ENCODE data around the gene SH2D3C.

SH2D3C gene

DNA sequence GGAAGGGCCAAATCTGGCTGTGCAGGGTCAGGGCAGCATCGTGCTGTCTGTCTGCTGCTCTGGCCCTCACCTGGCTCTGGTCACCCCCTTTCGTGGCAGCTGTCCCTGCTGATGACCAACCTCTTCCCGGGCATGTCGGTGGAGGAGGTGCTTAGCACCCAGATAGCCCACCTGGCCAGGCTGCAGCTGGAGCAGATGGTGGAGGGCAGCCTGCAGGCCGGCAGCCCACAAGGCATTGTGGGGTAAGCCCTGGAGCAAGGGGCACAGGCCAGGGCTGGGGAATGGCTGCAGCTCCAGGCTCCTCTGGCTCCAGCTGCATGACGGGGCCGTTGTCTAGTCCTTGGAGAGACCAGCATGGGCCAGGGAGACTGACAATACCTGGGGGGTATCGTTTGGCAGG, 51.6 kb downstream of the SH2D3C start:
- ATAC-seq = no peak
- TF ChIP-seq ZC3H10 (CRISPR knock-in tag; IDR thresholded peaks at IDR 0.05) (no peak), ZFP3 (CRISPR knock-in tag; IDR thresholded peaks at IDR 0.05) (no peak), BACH2 (CRISPR knock-in tag; IDR thresholded peaks at IDR 0.05; ENCODE audit: borderline replicate concordance) (no peak), ESRRG (CRISPR knock-in tag; IDR thresholded peaks at IDR 0.05) (no peak), CSRNP3 (CRISPR knock-in tag; IDR thresholded peaks at IDR 0.05) (no peak), PPARA (CRISPR knock-in tag; IDR thresholded peaks at IDR 0.05; ENCODE audit: borderline replicate concordance) (no peak), TCF4 (CRISPR knock-in tag; IDR thresholded peaks at IDR 0.05; ENCODE audit: borderline replicate concordance) (no peak), POU6F1 (CRISPR knock-in tag; IDR thresholded peaks at IDR 0.05; ENCODE audit: borderline replicate concordance, low read depth) (no peak), ZNF70 (CRISPR knock-in tag; IDR thresholded peaks at IDR 0.05) (no peak), ZFP30 (CRISPR knock-in tag; IDR thresholded peaks at IDR 0.05) (no peak), ARNTL (CRISPR knock-in tag; IDR thresholded peaks at IDR 0.05; ENCODE audit: borderline replicate concordance, low read depth) (no peak), RARB (CRISPR knock-in tag; IDR thresholded peaks at IDR 0.05) (no peak), PATZ1 (CRISPR knock-in tag; IDR thresholded peaks at IDR 0.05; ENCODE audit: borderline replicate concordance) (no peak), OSR1 (CRISPR knock-in tag; IDR thresholded peaks at IDR 0.05) (no peak), CSDC2 (CRISPR knock-in tag; IDR thresholded peaks at IDR 0.05) (no peak), ZNF8 (CRISPR knock-in tag; IDR thresholded peaks at IDR 0.05) (no peak), ISL1 (CRISPR knock-in tag; IDR thresholded peaks at IDR 0.05) (no peak), ZNF565 (CRISPR knock-in tag; conservative IDR thresholded peaks at IDR 0.05; ENCODE audit: low read depth) (no peak)
- TF ChIP-seq, protein P1, sequence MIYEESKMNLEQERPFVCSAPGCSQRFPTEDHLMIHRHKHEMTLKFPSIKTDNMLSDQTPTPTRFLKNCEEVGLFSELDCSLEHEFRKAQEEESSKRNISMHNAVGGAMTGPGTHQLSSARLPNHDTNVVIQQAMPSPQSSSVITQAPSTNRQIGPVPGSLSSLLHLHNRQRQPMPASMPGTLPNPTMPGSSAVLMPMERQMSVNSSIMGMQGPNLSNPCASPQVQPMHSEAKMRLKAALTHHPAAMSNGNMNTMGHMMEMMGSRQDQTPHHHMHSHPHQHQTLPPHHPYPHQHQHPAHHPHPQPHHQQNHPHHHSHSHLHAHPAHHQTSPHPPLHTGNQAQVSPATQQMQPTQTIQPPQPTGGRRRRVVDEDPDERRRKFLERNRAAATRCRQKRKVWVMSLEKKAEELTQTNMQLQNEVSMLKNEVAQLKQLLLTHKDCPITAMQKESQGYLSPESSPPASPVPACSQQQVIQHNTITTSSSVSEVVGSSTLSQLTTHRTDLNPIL (CRISPR knock-in tag; IDR thresholded peaks at IDR 0.05; ENCODE audit: low read depth) = no peak
- TF ChIP-seq, protein P2, sequence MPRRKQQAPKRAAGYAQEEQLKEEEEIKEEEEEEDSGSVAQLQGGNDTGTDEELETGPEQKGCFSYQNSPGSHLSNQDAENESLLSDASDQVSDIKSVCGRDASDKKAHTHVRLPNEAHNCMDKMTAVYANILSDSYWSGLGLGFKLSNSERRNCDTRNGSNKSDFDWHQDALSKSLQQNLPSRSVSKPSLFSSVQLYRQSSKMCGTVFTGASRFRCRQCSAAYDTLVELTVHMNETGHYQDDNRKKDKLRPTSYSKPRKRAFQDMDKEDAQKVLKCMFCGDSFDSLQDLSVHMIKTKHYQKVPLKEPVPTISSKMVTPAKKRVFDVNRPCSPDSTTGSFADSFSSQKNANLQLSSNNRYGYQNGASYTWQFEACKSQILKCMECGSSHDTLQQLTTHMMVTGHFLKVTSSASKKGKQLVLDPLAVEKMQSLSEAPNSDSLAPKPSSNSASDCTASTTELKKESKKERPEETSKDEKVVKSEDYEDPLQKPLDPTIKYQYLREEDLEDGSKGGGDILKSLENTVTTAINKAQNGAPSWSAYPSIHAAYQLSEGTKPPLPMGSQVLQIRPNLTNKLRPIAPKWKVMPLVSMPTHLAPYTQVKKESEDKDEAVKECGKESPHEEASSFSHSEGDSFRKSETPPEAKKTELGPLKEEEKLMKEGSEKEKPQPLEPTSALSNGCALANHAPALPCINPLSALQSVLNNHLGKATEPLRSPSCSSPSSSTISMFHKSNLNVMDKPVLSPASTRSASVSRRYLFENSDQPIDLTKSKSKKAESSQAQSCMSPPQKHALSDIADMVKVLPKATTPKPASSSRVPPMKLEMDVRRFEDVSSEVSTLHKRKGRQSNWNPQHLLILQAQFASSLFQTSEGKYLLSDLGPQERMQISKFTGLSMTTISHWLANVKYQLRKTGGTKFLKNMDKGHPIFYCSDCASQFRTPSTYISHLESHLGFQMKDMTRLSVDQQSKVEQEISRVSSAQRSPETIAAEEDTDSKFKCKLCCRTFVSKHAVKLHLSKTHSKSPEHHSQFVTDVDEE (CRISPR knock-in tag; IDR thresholded peaks at IDR 0.05) = no peak

GRCh38 chr9:127724012-127724411, 54.5 kb downstream of the SH2D3C start:
- TF ChIP-seq SNAI2 (CRISPR knock-in tag; IDR thresholded peaks at IDR 0.05) (no peak), CSDC2 (CRISPR knock-in tag; IDR thresholded peaks at IDR 0.05) (no peak), ZC3H10 (CRISPR knock-in tag; IDR thresholded peaks at IDR 0.05) (no peak), GLIS3 (CRISPR knock-in tag; IDR thresholded peaks at IDR 0.05) (no peak), ESRRG (CRISPR knock-in tag; IDR thresholded peaks at IDR 0.05) (no peak)
- no peak for ATAC-seq

- peak; percentile 79 for ATAC-seq
- TF ChIP-seq RARB (CRISPR knock-in tag; IDR thresholded peaks at IDR 0.05) (no peak), ESRRG (CRISPR knock-in tag; IDR thresholded peaks at IDR 0.05) (no peak), SNAI2 (CRISPR knock-in tag; IDR thresholded peaks at IDR 0.05) (no peak), GLIS3 (CRISPR knock-in tag; IDR thresholded peaks at IDR 0.05) (no peak), ZFP3 (CRISPR knock-in tag; IDR thresholded peaks at IDR 0.05) (no peak), ZNF565 (CRISPR knock-in tag; conservative IDR thresholded peaks at IDR 0.05; ENCODE audit: low read depth) (no peak), CSRNP3 (CRISPR knock-in tag; IDR thresholded peaks at IDR 0.05) (no peak), ARNTL (CRISPR knock-in tag; IDR thresholded peaks at IDR 0.05; ENCODE audit: borderline replicate concordance, low read depth) (no peak), TOX (CRISPR knock-in tag; IDR thresholded peaks at IDR 0.05; ENCODE audit: borderline replicate concordance) (no peak), CSDC2 (CRISPR knock-in tag; IDR thresholded peaks at IDR 0.05) (no peak), PPARA (CRISPR knock-in tag; IDR thresholded peaks at IDR 0.05; ENCODE audit: borderline replicate concordance) (no peak), TCF4 (CRISPR knock-in tag; IDR thresholded peaks at IDR 0.05; ENCODE audit: borderline replicate concordance) (no peak), ZC3H10 (CRISPR knock-in tag; IDR thresholded peaks at IDR 0.05) (no peak), BACH2 (CRISPR knock-in tag; IDR thresholded peaks at IDR 0.05; ENCODE audit: borderline replicate concordance) (no peak), ZNF8 (CRISPR knock-in tag; IDR thresholded peaks at IDR 0.05) (no peak)
These were observed 55.0 kb downstream of the SH2D3C start for GRCh38 chr9:127723444-127723843.
